Embryonic facial prominence (tissue), 1 donor: ENCODE data around the gene YPEL5.
A peak's percentile ranks its signal among the peaks of the same experiment; 100 is the strongest.

Source experiments
- DNase-seq: peaks from one replicate; pipeline ENCODE4 v3.0.0-alpha.2; 2016; ENCODE audit errors: extremely low spot score

The YPEL5 gene

GRCh38 chr2:30205456-30205855 lies 58.6 kb downstream of the YPEL5 start:
- no peak for DNase-seq

- no peak for DNase-seq
Observed at GRCh38 chr2:30206461-30207430, 59.9 kb downstream of the YPEL5 start.

GRCh38 chr2:30208453-30208852 lies 61.6 kb downstream of the YPEL5 start:
- peak; percentile 64 for DNase-seq

- DNase-seq: no peak
Observed at GRCh38 chr2:30209227-30209626, 62.4 kb downstream of the YPEL5 start.
